K562 (cell line): Measurements from ENCODE around the gene DGAT2. TPM values are rescaled to one million over a fixed set of nuclear protein-coding genes. Genes with fewer than 3 reads are reported as not detected.

Source experiments
- BHLHE40 ChIP-seq: IDR thresholded peaks from 2 replicates; pipeline ENCODE4 v1.6.1; 2011; ENCODE audit warnings: low read length, improper control_type of control experiment
- BRCA1 ChIP-seq, 2 experiments: fragments of 450-650 bp in 1 of 2; sonication (generic) in 1 of 2; formaldehyde crosslinking in 1 of 2; IDR thresholded peaks; 2 replicates each; pipeline versions ENCODE4 v1.5.0 to v1.6.1; 2017 to 2020; ENCODE audit warnings: mild to moderate bottlenecking in 1 of 2, missing genetic modification reagents in 1 of 2
- CEBPG ChIP-seq, 3 experiments: fragments of 200-800 bp in 1 of 3; sonication (Bioruptor generic) in 1 of 3; sonication (generic) in 1 of 3; formaldehyde crosslinking in 1 of 3; IDR thresholded peaks in 2 of 3; conservative IDR thresholded peaks in 1 of 3; 2 replicates each; pipeline versions ENCODE4 v1.6.1 to v1.8.0; 2016 to 2022; ENCODE audit warnings: missing compliant biosample characterization in 2 of 3, missing genetic modification characterization in 2 of 3, mild to moderate bottlenecking in 1 of 3, missing genetic modification reagents in 1 of 3
- COPS2 ChIP-seq: fragments of 450-650 bp; conservative IDR thresholded peaks from 2 replicates; pipeline ENCODE4 v1.6.1; 2016; ENCODE audit warnings: mild to moderate bottlenecking, moderate library complexity
- CTCF ChIP-seq, 3 experiments: IDR thresholded peaks in 2 of 3; conservative IDR thresholded peaks in 1 of 3; 2 replicates each; pipeline ENCODE4 v1.5.1; 2011 to 2012; ENCODE audit warnings: low read length in 3 of 3, mild to moderate bottlenecking in 3 of 3, control low read depth in 2 of 3, improper control_type of control experiment in 1 of 3, inconsistent platforms in 1 of 3, low read depth in 1 of 3, mixed read lengths in 1 of 3, moderate library complexity in 1 of 3; ENCODE audit not compliant: insufficient read depth in 2 of 3
- FOXJ3 ChIP-seq: sonication (generic); formaldehyde crosslinking; IDR thresholded peaks from 2 replicates; pipeline ENCODE4 v1.4.0; 2020; ENCODE audit warnings: mild to moderate bottlenecking, missing genetic modification reagents
- LEF1 ChIP-seq: fragments of 450-650 bp; IDR thresholded peaks from 2 replicates; pipeline ENCODE4 v1.6.1; 2016; ENCODE audit warnings: mild to moderate bottlenecking
- MITF ChIP-seq: IDR thresholded peaks from 2 replicates; pipeline ENCODE4 v1.6.1; 2014; ENCODE audit warnings: antibody characterized with exemption
- MTA2 ChIP-seq: fragments of 450-650 bp; IDR thresholded peaks from 2 replicates; pipeline ENCODE4 v1.6.1; 2016; ENCODE audit warnings: low read depth
- MXD1 ChIP-seq: fragments of 250-450 bp; sonication (Bioruptor Pico); IDR thresholded peaks from 2 replicates; pipeline ENCODE4 v1.8.0; 2021; ENCODE audit warnings: borderline replicate concordance, mild to moderate bottlenecking, moderate library complexity; ENCODE audit not compliant: poor library complexity, severe bottlenecking
- NCOA1 ChIP-seq: fragments of 450-650 bp; IDR thresholded peaks from 2 replicates; pipeline ENCODE4 v1.6.1; 2016; ENCODE audit warnings: low read depth
- PHF21A ChIP-seq: fragments of 450-650 bp; IDR thresholded peaks from 2 replicates; pipeline ENCODE4 v1.6.1; 2017; ENCODE audit warnings: low read depth, borderline replicate concordance
- RBM25 ChIP-seq: fragments of 200-400 bp; formaldehyde crosslinking; IDR thresholded peaks from 2 replicates; pipeline ENCODE4 v1.6.1; 2018; ENCODE audit warnings: low read length, low read depth, moderate library complexity; ENCODE audit not compliant: severe bottlenecking
- SMAD1 ChIP-seq: fragments of 150-350 bp; IDR thresholded peaks from 2 replicates; pipeline ENCODE4 v1.6.1; 2014; ENCODE audit warnings: low read length, low read depth; ENCODE audit not compliant: partially characterized antibody
- SMAD4 ChIP-seq: fragments of 250-450 bp; sonication (Bioruptor Pico); conservative IDR thresholded peaks from 2 replicates; pipeline ENCODE4 v1.8.0; 2021; ENCODE audit warnings: inconsistent platforms, mild to moderate bottlenecking, moderate library complexity
- ZEB2 ChIP-seq: fragments of 450-650 bp; IDR thresholded peaks from 2 replicates; pipeline ENCODE4 v1.6.1; 2016
- ZNF217 ChIP-seq: sonication (generic); formaldehyde crosslinking; IDR thresholded peaks from 2 replicates; pipeline ENCODE4 v1.8.0; 2022; ENCODE audit warnings: mild to moderate bottlenecking, missing genetic modification reagents
- ZNF431 ChIP-seq: sonication (generic); formaldehyde crosslinking; IDR thresholded peaks from 2 replicates; pipeline ENCODE4 v1.8.0; 2022; ENCODE audit warnings: mild to moderate bottlenecking, missing genetic modification reagents
- ZNF436 ChIP-seq: fragments of 250-450, 450-650 bp; sonication (Bioruptor Pico); formaldehyde crosslinking; IDR thresholded peaks from 2 replicates; pipeline ENCODE4 v1.7.0; 2020; ENCODE audit warnings: mild to moderate bottlenecking
- polyA plus RNA-seq, 8 experiments: library from polyadenylated mRNA; depleted of rRNA in 4 of 8; stranded (reverse) in 5 of 8; unstranded in 3 of 8; fragments of >200 nt; fragmentation: Nextera tagmentation in 2 of 8; fragmentation: Illumina TruSeq in 1 of 8; extraction: Ambion mirVana in 2 of 8; extraction: Trizol in 1 of 8; gene quantifications; 2 replicates each; pipeline versions ENCODE4 v1.2.1 to v1.2.3, GENCODE V29; 2011 to 2014; ENCODE audit warnings: inconsistent platforms in 1 of 8, missing spikeins in 1 of 8
- total RNA-seq, 7 experiments: library from RNA; depleted of rRNA in 6 of 7; stranded (reverse); fragments of >200 nt in 6 of 7; fragmentation: Illumina TruSeq in 2 of 7; extraction: Trizol in 2 of 7; gene quantifications; 2 replicates each; pipeline versions ENCODE4 v1.2.1 to v1.2.3, GENCODE V29; 2011 to 2021; ENCODE audit warnings: low replicate concordance in 1 of 7
- TF ChIP-seq, protein P1 (sequence below): fragments of 250-450 bp; sonication (Bioruptor Pico); IDR thresholded peaks from 2 replicates; pipeline ENCODE4 v1.5.1; 2021; ENCODE audit warnings: mild to moderate bottlenecking
- TF ChIP-seq, protein P2 (sequence below): fragments of 250-450 bp; sonication (Bioruptor Pico); IDR thresholded peaks from 2 replicates; pipeline ENCODE4 v1.8.0; 2022; ENCODE audit warnings: moderate library complexity, mild to moderate bottlenecking, inconsistent platforms

Gene DGAT2
- total and polyA plus RNA-seq, 9 of the 15 experiments (the other 6 are each of a cell fraction or from before 2014, with no cell fraction given): 0.68 to 2.8 (median 1.8) TPM

- TF ChIP-seq PHF21A: no peak
- no peak for TF ChIP-seq COPS2
- TF ChIP-seq SMAD4 (CRISPR knock-in tag): peak; percentile 99
- TF ChIP-seq NCOA1: peak; percentile 25; the same call in 1 of the 2 replicates
- peak; percentile 83; the same call in 1 of the 2 replicates for TF ChIP-seq LEF1
- no peak for TF ChIP-seq MXD1
- TF ChIP-seq CEBPG (CRISPR knock-in tag; IDR thresholded peaks at IDR 0.05): no peak
- no peak for TF ChIP-seq CEBPG (tag; conservative IDR thresholded peaks at IDR 0.05 in 1 of 2, IDR thresholded peaks at IDR 0.05 in 1 of 2)
- TF ChIP-seq MITF: no peak
- TF ChIP-seq, protein P1, sequence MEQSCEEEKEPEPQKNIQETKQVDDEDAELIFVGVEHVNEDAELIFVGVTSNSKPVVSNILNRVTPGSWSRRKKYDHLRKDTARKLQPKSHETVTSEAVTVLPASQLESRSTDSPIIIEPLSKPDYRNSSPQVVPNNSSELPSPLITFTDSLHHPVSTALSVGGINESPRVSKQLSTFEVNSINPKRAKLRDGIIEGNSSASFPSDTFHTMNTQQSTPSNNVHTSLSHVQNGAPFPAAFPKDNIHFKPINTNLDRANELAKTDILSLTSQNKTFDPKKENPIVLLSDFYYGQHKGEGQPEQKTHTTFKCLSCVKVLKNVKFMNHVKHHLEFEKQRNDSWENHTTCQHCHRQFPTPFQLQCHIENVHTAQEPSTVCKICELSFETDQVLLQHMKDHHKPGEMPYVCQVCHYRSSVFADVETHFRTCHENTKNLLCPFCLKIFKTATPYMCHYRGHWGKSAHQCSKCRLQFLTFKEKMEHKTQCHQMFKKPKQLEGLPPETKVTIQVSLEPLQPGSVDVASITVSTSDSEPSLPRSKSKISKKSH (CRISPR knock-in tag): no peak
- TF ChIP-seq BRCA1 (IDR thresholded peaks at IDR 0.05): no peak
- TF ChIP-seq BRCA1 (CRISPR knock-in tag; IDR thresholded peaks at IDR 0.05): no peak
- peak; percentile 60 for TF ChIP-seq RBM25
- no peak for TF ChIP-seq SMAD1
- TF ChIP-seq MTA2: no peak
- peak; percentile 85 for TF ChIP-seq ZEB2
- peak; percentile 99 for TF ChIP-seq BHLHE40
- no peak for TF ChIP-seq ZNF436 (CRISPR knock-in tag)
- no peak for TF ChIP-seq FOXJ3 (CRISPR knock-in tag)
- no peak for TF ChIP-seq ZNF431 (CRISPR knock-in tag)
- peak; percentile 54 to 86 (median 59) for TF ChIP-seq CTCF (IDR thresholded peaks at IDR 0.05 in 2 of 3, conservative IDR thresholded peaks at IDR 0.05 in 1 of 3; ENCODE audit: insufficient read depth in 2 of 3, low read depth in 1 of 3, low read length in 3 of 3)
- TF ChIP-seq, protein P2, sequence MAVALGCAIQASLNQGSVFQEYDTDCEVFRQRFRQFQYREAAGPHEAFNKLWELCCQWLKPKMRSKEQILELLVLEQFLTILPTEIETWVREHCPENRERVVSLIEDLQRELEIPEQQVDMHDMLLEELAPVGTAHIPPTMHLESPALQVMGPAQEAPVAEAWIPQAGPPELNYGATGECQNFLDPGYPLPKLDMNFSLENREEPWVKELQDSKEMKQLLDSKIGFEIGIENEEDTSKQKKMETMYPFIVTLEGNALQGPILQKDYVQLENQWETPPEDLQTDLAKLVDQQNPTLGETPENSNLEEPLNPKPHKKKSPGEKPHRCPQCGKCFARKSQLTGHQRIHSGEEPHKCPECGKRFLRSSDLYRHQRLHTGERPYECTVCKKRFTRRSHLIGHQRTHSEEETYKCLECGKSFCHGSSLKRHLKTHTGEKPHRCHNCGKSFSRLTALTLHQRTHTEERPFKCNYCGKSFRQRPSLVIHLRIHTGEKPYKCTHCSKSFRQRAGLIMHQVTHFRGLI (CRISPR knock-in tag): no peak
- TF ChIP-seq ZNF217: no peak
Measured at GRCh38 chr11:75768112-75768908, at the start of gene DGAT2 (continued).
